Thoracic aorta (tissue), 2 donors: ENCODE results near the gene ISY1. TPM values are rescaled to one million over a fixed set of nuclear protein-coding genes. Genes with fewer than 3 reads are reported as not detected.
"Not testable (repeated sequence)": the region's sequence is repeated elsewhere in the genome, so short reads cannot be mapped to it uniquely, and the experiment has no call there.

ENCODE experiments used
- ATAC-seq: fragments of 150-250 bp; one replicate; pipeline ENCODE4 v1.8.0; 2017; ENCODE audit warnings: low read depth; ENCODE audit not compliant: insufficient number of reproducible peaks, low FRiP score
- DNase-seq: peaks from one replicate; pipeline ENCODE4 v3.0.0-alpha.2; 2020; ENCODE audit warnings: low spot score
- H3K27ac ChIP-seq, 2 donors: fragments of 200-600 bp; sonication (generic); 1 replicate in 1 of 2; 2 replicates in 1 of 2; pipeline ENCODE4 v1.5.1; 2016; ENCODE audit warnings: mild to moderate bottlenecking in 2 of 2, moderate library complexity in 2 of 2
- H3K27me3 ChIP-seq: fragments of 200-600 bp; sonication (generic); replicated peaks from 2 replicates; pipeline ENCODE4 v1.6.0; 2016; ENCODE audit warnings: mild to moderate bottlenecking; ENCODE audit not compliant: insufficient read depth
- H3K36me3 ChIP-seq: fragments of 200-600 bp; sonication (generic); one replicate; pipeline ENCODE4 v1.5.1; 2016
- H3K4me1 ChIP-seq, 2 donors: fragments of 200-600 bp; sonication (generic); 1 replicate in 1 of 2; 2 replicates in 1 of 2; pipeline versions ENCODE4 v1.5.1 to v1.6.0; 2016; ENCODE audit warnings: low read depth in 2 of 2, mild to moderate bottlenecking in 1 of 2; ENCODE audit not compliant: control insufficient read depth in 1 of 2
- H3K4me3 ChIP-seq: fragments of 200-600 bp; sonication (generic); 2 replicates; pipeline ENCODE4 v1.5.1; 2016; ENCODE audit warnings: mild to moderate bottlenecking
- H3K9me3 ChIP-seq: fragments of 200-600 bp; sonication (generic); 2 replicates; pipeline ENCODE4 v1.5.1; 2016
- CTCF ChIP-seq: fragments of 200-600 bp; sonication (generic); IDR thresholded peaks from one replicate; pipeline ENCODE4 v1.5.1; 2019; ENCODE audit warnings: antibody characterized with exemption
- total RNA-seq, 2 donors: library from RNA; depleted of rRNA; stranded (reverse); fragments of >200 nt; gene quantifications; one replicate each; pipeline versions ENCODE4 v1.1.0 to v1.2.3, GENCODE V29; 2016

ISY1 gene
- total RNA-seq, 2 donors from 2014 or later, result 7.7 to 16.4 TPM

DNA sequence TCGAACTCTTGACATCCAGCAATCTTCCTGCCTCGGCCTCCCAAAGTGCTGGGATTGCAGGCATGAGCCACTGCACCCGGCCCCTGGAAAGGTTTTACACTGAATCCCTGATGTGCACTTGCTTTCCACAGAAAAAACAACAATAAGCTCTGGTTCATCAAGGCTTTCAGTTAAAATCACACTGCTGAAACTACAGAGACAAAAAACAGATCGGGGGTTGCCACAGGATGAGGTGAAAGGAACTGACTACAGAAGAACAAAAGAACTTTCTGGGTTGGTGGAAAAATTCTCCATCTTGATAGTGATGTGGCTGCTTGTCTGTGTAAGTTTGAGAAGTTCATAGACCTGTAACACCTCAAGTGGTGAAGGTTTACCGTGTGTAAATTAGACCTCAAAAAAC, 42.1 kb downstream of the ISY1 start:
- Histone ChIP-seq H3K36me3 (peaks cover 4% of the 10 kb centered on the region), H3K27me3 (no peaks in the 10 kb centered on the region), H3K27ac (no peak overlapping the region), H3K4me3 (no peak overlapping the region), H3K9me3 (no peaks in the 10 kb centered on the region), H3K4me1 (peaks cover 24 to 25% of the 10 kb centered on the region in 2 donors)
- ATAC-seq, result no peak
- TF ChIP-seq CTCF, result no peak
- no peak for DNase-seq

- Histone ChIP-seq H3K27me3 (no peaks in the 10 kb centered on the region), H3K36me3 (peaks cover 4% of the 10 kb centered on the region), H3K4me3 (no peak overlapping the region), H3K27ac (no peak overlapping the region), H3K9me3 (no peaks in the 10 kb centered on the region), H3K4me1 (peaks cover 24 to 25% of the 10 kb centered on the region in 2 donors)
- ATAC-seq (no peak), DNase-seq (no peak)
- TF ChIP-seq CTCF, result no peak
These were observed 43.7 kb downstream of the ISY1 start for GRCh38 chr3:129117134-129117533.

DNA sequence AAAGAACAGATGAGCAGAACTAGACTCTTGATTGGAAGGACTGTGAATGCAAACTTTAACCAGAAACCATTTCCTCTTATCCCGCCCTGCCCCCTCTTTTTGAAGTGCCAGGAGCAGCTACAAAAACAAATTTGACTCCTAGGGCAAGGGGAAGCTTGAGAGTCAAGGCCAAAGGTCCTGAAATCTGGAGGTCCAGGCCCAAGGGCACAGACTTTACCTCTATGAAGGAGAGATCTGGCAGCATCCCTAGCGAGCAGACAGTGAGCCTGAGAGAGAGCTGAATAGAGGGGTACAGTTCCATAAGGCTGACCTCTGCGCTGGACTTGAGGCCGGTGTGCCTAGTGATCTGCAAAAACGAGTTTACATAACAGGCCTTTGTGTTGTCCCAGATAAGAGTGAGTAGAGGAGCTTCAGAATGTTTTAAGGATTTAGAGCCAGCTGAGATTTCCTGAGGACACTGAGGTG, 44.3 kb downstream of the ISY1 start:
- Histone ChIP-seq H3K27ac (no peak overlapping the region), H3K36me3 (peaks cover 4% of the 10 kb centered on the region), H3K9me3 (no peaks in the 10 kb centered on the region), H3K4me1 (peaks cover 24 to 25% of the 10 kb centered on the region in 2 donors), H3K27me3 (no peaks in the 10 kb centered on the region), H3K4me3 (no peak overlapping the region)
- no peak for TF ChIP-seq CTCF
- DNase-seq (no peak), ATAC-seq (no peak)

- Histone ChIP-seq H3K4me1 (peaks cover 15 to 19% of the 10 kb centered on the region in 2 donors), H3K36me3 (peaks cover 4% of the 10 kb centered on the region)
These were observed 46.4 kb downstream of the ISY1 start for GRCh38 chr3:129114455-129114854.

DNA sequence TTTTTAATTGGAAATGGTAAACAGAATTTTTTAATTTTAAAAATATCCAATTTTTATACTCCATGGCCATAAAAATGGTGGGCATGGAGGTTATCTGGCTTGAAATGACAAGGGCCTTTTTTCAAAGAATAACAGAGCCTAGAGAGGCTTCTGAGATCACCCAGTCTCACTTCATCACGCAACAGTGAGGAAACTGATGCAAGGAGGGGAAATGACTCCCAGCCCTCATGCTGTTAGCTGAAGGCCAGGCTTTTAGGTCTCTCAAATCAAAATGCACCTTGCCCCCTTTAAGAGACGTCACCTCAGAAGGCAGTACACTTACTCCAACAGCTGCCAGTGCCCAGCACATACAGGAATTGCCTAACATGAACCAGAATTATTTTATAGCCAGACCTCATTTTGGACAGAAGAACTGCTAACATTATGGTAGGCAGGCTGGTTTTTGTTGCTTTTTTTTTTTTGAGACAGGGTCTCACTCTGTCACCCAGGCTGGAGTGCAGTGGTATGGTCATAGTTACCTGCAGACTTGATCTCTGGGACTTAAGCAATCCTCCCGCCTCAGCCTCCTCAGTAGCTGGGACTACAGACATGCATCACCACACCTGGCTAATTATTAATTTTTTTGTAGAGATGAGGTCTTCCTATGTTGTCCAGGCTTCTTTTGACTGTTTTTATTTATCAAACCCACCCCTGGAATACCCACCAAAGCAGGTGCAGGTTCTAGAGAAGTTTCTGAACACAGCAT, 48.4 kb downstream of the ISY1 start:
- Histone ChIP-seq H3K27ac (no peak overlapping the region), H3K4me1 (peaks cover 4 to 7% of the 10 kb centered on the region in 2 donors), H3K36me3 (no peaks in the 10 kb centered on the region), H3K9me3 (no peaks in the 10 kb centered on the region), H3K27me3 (no peaks in the 10 kb centered on the region), H3K4me3 (no peak overlapping the region)
- no peak for DNase-seq
- no peak for TF ChIP-seq CTCF
- no peak for ATAC-seq

More at GRCh38 chr3:129114455-129114854, 46.4 kb downstream of the ISY1 start:
- no peak overlapping the region for H3K4me3 ChIP-seq
- ATAC-seq (no peak), DNase-seq (no peak)
- no peaks in the 10 kb centered on the region for H3K9me3 ChIP-seq
- no peak overlapping the region for H3K27ac ChIP-seq
- H3K27me3 ChIP-seq, result no peaks in the 10 kb centered on the region
- TF ChIP-seq CTCF, result no peak

GRCh38 chr3:129111076-129111780, 49.6 kb downstream of the ISY1 start:
- ATAC-seq, H3K4me3 ChIP-seq, H3K4me1 ChIP-seq, H3K27me3 ChIP-seq, H3K36me3 ChIP-seq, H3K9me3 ChIP-seq, DNase-seq, H3K27ac ChIP-seq: not testable (repeated sequence)
